Adrenal gland (tissue), 12 donors: ENCODE data around the gene SH3BP1. TPM values are rescaled to one million over a fixed set of nuclear protein-coding genes. Genes with fewer than 3 reads are reported as not detected.
A peak's percentile ranks its signal among the peaks of the same experiment; 100 is the strongest.

Experiments used
- DNase-seq, 7 donors: peaks; one replicate each; pipeline ENCODE4 v3.0.0-alpha.2; 2019 to 2020
- H3K27ac ChIP-seq, 5 donors: fragments of 200-600 bp; sonication (generic) in 4 of 5; 1 replicate in 3 of 5; 2 replicates in 2 of 5; pipeline versions ENCODE4 v1.5.1 to v1.8.0; 2016 to 2020; ENCODE audit warnings: mild to moderate bottlenecking in 1 of 5
- H3K27me3 ChIP-seq: fragments of 200-600 bp; 2 replicates; pipeline ENCODE4 v1.8.0; 2021
- H3K36me3 ChIP-seq, 2 donors: fragments of 200-600 bp; replicated peaks in 1 of 2; 1 replicate in 1 of 2; 2 replicates in 1 of 2; pipeline versions ENCODE4 v1.5.1 to v1.8.0; 2018 to 2022
- H3K4me1 ChIP-seq, 2 donors: fragments of 200-600 bp; replicated peaks in 1 of 2; 1 replicate in 1 of 2; 2 replicates in 1 of 2; pipeline versions ENCODE4 v1.5.1 to v1.8.0; 2018 to 2021
- H3K4me3 ChIP-seq, 4 donors: fragments of 200-600 bp; sonication (generic) in 3 of 4; one replicate each; pipeline ENCODE4 v1.5.1; 2016 to 2018
- H3K9me3 ChIP-seq, 3 donors: fragments of 200-600 bp; sonication (generic) in 1 of 3; replicated peaks in 1 of 3; 1 replicate in 2 of 3; 2 replicates in 1 of 3; pipeline versions ENCODE4 v1.5.1 to v1.8.0; 2016 to 2021
- POLR2A ChIP-seq, 2 donors: fragments of 450-650 bp; IDR thresholded peaks; one replicate each; pipeline ENCODE4 v1.6.1; 2017; ENCODE audit warnings: antibody characterized with exemption in 2 of 2, mild to moderate bottlenecking in 2 of 2, moderate library complexity in 1 of 2
- WGBS, 4 donors: extraction: QIAGEN DNeasy Blood & Tissue Kit in 2 of 4; methylation state at CpG; one replicate each; pipeline versions ENCODE4 v1.1.5 to v1.1.7; 2013 to 2017; 5-methylcytosine and 5-hydroxymethylcytosine counted together
- intact Hi-C, 2 donors: fragments of 100-400 bp; cut with DNase I; formaldehyde crosslinking; loops; one replicate each; pipeline versions ENCODE4 v1.14.1 to v1.15.0; 2022 to 2023
- polyA plus RNA-seq, 3 donors: library from polyadenylated mRNA; stranded (reverse); fragments of 200-250 nt in 2 of 3; fragments of 350-450 nt in 1 of 3; fragmentation: Illumina TruSeq in 1 of 3; extraction: RNeasy Lipid Tissue Mini Kit (QIAGEN cat#74804) in 1 of 3; gene quantifications; one replicate each; pipeline ENCODE4 v1.2.3, GENCODE V29; 2013 to 2014
- total RNA-seq, 9 donors: library from RNA; depleted of rRNA in 4 of 9; stranded (reverse); fragments of >200 nt in 4 of 9; fragments of 120-200 nt in 1 of 9; fragmentation: NEBNext Ultra II Directional in 1 of 9; extraction: Animal tissue kit (Norgen Biotek cat#: 25700) in 1 of 9; gene quantifications; one replicate each; pipeline versions ENCODE4 v1.1.0 to v1.2.4, GENCODE V29; 2013 to 2023
- TF ChIP-seq, protein P1 (sequence below), 6 experiments: fragments of 450-650 bp in 4 of 6; fragments of 200-600 bp in 2 of 6; sonication (generic) in 1 of 6; IDR thresholded peaks; 1 replicate in 5 of 6; 2 replicates in 1 of 6; pipeline versions ENCODE4 v1.5.1 to v1.8.0; 2016 to 2021; ENCODE audit warnings: antibody characterized with exemption in 6 of 6, mild to moderate bottlenecking in 2 of 6, moderate library complexity in 1 of 6
- donor health status: healthy with polysubstance abuse.
- donor health status: Bipolar disorder and iron deficiency.
- donor health status: DM: yes; HTN: yes; CAD: no.
- donor health status: DM: no; HTN: no; CAD: no.
- donor health status: DM: no; HTN: no; CAD: no.
- donor health status: DM: yes; HTN: yes; CAD: no.

SH3BP1 gene
- total and polyA plus RNA-seq, 12 donors, result 2.4 to 27.3 (median 10.1) TPM

DNA sequence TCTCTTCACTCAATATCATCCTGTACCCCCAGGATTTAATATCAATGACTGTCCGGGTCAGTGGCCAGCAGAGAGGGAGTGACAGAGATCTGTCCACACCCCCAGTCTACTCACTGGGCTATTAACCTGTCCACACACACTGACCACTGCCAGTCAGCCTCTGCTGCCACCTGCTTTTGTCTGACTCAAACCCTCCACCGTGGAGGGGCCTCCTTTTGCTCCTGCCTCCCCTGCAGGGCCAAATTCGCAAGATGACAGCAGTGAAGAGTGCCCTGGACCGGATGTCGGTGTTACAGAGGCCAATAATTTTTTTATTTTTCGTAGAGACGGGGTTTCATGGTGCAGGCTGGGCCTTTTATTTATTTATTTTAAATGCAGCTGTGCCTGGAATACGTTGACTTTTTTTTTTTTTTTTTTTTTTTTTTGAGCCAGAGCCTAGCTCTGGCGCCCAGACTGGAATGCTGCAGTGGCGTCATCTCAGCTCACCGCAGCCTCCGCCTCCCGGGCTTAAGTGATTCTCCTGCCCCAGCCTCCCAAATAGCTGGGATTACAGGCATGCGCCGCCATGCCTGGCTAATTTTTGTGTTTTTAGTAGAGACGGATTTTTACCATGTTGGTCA, 24.2 kb downstream of the SH3BP1 start:
- Histone ChIP-seq H3K9me3 (no peaks in the 10 kb centered on the region), H3K27me3 (no peaks in the 10 kb centered on the region), H3K4me1 (peaks cover 31 to 41% of the 10 kb centered on the region in 2 donors), H3K27ac (no peak overlapping the region), H3K4me3 (no peak overlapping the region), H3K36me3 (peaks cover 0 to 14% of the 10 kb centered on the region in 2 donors)
- TF ChIP-seq POLR2A (IDR thresholded peaks at IDR 0.05), result no peak
- TF ChIP-seq, protein P1, sequence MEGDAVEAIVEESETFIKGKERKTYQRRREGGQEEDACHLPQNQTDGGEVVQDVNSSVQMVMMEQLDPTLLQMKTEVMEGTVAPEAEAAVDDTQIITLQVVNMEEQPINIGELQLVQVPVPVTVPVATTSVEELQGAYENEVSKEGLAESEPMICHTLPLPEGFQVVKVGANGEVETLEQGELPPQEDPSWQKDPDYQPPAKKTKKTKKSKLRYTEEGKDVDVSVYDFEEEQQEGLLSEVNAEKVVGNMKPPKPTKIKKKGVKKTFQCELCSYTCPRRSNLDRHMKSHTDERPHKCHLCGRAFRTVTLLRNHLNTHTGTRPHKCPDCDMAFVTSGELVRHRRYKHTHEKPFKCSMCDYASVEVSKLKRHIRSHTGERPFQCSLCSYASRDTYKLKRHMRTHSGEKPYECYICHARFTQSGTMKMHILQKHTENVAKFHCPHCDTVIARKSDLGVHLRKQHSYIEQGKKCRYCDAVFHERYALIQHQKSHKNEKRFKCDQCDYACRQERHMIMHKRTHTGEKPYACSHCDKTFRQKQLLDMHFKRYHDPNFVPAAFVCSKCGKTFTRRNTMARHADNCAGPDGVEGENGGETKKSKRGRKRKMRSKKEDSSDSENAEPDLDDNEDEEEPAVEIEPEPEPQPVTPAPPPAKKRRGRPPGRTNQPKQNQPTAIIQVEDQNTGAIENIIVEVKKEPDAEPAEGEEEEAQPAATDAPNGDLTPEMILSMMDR (IDR thresholded peaks at IDR 0.05), result no peak
- WGBS, 4 donors, result 75 to 85% (median 84%) methylated on average over 16 of the region's 16 CpGs
- no peak for DNase-seq
- intact Hi-C loops, result no loop called here

DNA sequence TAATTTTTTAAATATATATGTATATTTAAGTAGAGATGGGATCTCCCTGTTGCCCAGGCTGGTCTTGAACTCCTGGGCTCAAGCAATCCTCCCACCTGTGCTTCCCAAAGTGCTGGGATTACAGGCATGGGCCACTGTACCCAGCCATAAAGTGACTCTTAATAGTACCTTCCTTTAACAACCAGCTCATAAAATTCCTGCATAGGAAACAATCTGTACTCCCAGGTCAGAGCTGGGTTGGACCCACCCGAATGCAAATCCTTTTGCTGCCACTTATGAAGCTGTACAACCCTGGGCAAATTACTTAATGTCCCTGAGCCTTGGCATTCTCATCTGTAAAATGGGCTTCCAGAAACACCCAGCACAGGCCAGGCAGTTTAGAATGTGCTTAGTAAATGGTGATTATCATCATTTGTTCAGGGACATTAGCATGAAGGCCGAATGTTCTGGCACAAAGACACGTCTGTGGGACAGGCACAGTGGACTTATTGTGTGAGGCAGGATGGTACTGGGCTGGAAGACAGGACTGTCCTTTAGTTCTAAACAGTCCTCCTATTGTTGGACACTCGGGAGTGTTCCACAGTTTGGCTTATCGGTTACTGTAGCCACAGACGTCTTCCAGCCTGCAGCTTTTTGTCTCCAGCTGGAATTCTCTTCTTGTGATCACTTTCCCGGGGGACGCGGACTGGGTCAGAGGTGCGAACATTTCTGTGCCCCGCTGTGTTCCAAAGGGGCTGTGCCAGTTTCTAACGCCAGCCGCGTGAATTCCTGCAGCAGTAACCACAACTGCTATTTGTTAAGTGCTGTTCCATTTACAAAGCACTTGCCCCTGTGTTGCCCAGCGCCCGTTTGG, 25.0 kb downstream of the SH3BP1 start:
- H3K27me3 ChIP-seq, result no peaks in the 10 kb centered on the region
- intact Hi-C loops, result no loop called here
- WGBS, 4 donors, result 62 to 84% (median 77%) methylated on average over 14 to 16 of the region's 16 CpGs
- no peak for DNase-seq
- H3K4me3 ChIP-seq, result no peak overlapping the region
- no peak overlapping the region for H3K27ac ChIP-seq
- TF ChIP-seq, protein P1 (IDR thresholded peaks at IDR 0.05), result no peak
- no peak for TF ChIP-seq POLR2A (IDR thresholded peaks at IDR 0.05)
- no peaks in the 10 kb centered on the region for H3K9me3 ChIP-seq
- peaks cover 0 to 14% of the 10 kb centered on the region in 2 donors for H3K36me3 ChIP-seq
- H3K4me1 ChIP-seq, result peaks cover 27 to 39% of the 10 kb centered on the region in 2 donors

DNA sequence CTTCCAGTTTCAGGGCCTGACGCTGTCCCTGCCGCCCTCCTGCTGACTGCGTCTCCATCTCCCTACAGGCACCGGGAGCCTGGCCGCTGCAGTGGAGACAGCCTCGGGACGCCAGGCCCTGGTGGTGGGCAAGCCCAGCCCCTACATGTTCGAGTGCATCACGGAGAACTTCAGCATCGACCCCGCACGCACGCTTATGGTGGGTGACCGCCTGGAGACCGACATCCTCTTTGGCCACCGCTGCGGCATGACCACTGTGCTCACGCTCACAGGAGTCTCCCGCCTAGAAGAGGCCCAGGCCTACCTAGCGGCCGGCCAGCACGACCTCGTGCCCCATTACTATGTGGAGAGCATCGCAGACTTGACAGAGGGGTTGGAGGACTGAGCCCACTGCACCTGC, 26.0 kb downstream of the SH3BP1 start:
- WGBS, 4 donors, result 88 to 94% (median 92%) methylated on average over 3 to 24 of the region's 24 CpGs
- Histone ChIP-seq H3K4me1 (peaks cover 17 to 29% of the 10 kb centered on the region in 2 donors), H3K4me3 (no peak overlapping the region), H3K9me3 (no peaks in the 10 kb centered on the region), H3K36me3 (peaks cover 0 to 14% of the 10 kb centered on the region in 2 donors), H3K27ac (no peak overlapping the region), H3K27me3 (no peaks in the 10 kb centered on the region)
- TF ChIP-seq POLR2A (IDR thresholded peaks at IDR 0.05), result no peak
- TF ChIP-seq, protein P1 (IDR thresholded peaks at IDR 0.05), result no peak
- intact Hi-C loops, result no loop called here
- no peak for DNase-seq

DNA sequence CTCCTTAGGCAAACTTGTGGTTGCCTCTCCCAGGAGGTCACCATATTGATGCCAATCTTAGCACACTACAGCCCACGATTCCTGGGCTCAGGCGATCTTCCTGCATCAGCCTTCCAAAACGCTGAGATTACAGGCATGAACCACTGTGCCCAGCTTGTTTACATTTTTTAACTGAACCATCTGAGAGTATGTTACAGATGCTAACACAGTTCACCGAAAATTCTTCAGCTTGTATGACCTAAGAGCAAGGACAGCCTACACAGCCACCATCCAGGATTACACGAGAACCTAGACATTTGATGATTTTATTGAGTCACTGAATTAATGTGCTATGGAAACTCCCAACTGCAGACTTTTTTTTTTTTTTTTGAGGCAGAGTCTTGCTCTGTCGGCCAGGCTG, 30.1 kb downstream of the SH3BP1 start:
- intact Hi-C loops, result no loop called here
- no peak for TF ChIP-seq POLR2A (IDR thresholded peaks at IDR 0.05)
- TF ChIP-seq, protein P1 (IDR thresholded peaks at IDR 0.05), result no peak
- peaks cover 0 to 14% of the 10 kb centered on the region in 2 donors for H3K36me3 ChIP-seq
- DNase-seq, result no peak
- H3K27ac ChIP-seq, result peak overlapping the region in 1 of 5 donors; percentile 28
- H3K4me1 ChIP-seq, result peaks cover 6 to 17% of the 10 kb centered on the region in 2 donors
- H3K9me3 ChIP-seq, result no peaks in the 10 kb centered on the region
- no peak overlapping the region for H3K4me3 ChIP-seq
- WGBS, 4 donors, result 58 to 70% (median 66%) methylated on average over 6 of the region's 6 CpGs
- no peaks in the 10 kb centered on the region for H3K27me3 ChIP-seq
